Peyer's patch (tissue), 4 donors: Measurements from ENCODE around the gene TEKTIP1.

ENCODE experiments used
- CTCF ChIP-seq, 6 experiments: fragments of 450-650 bp in 4 of 6; fragments of 200-600 bp in 2 of 6; sonication (generic) in 1 of 6; IDR thresholded peaks; one replicate each; pipeline ENCODE4 v1.5.1; 2017 to 2019; ENCODE audit warnings: antibody characterized with exemption in 6 of 6, mild to moderate bottlenecking in 3 of 6, moderate library complexity in 1 of 6
- POLR2A ChIP-seq, 2 donors: fragments of 450-650 bp; IDR thresholded peaks; one replicate each; pipeline ENCODE4 v1.5.1; 2017; ENCODE audit warnings: antibody characterized with exemption in 2 of 2, mild to moderate bottlenecking in 2 of 2, moderate library complexity in 2 of 2

- TF ChIP-seq CTCF (IDR thresholded peaks at IDR 0.05) (no peak), POLR2A (IDR thresholded peaks at IDR 0.05) (no peak)
Measured at GRCh38 chr19:3511506-3512251, 27.3 kb upstream of the TEKTIP1 start.
